SH-SY5Y (cell line): Measurements from ENCODE around the gene ITPKC.

Experiments used
- GATA2 ChIP-seq: IDR thresholded peaks from 2 replicates; pipeline ENCODE4 v1.6.1; 2011; ENCODE audit warnings: mild to moderate bottlenecking, low read depth, low read length
- GATA3 ChIP-seq: IDR thresholded peaks from 2 replicates; pipeline ENCODE4 v1.6.1; 2011; ENCODE audit warnings: low read depth, mild to moderate bottlenecking, low read length, moderate library complexity

GRCh38 chr19:40682431-40682964, 34.4 kb upstream of the ITPKC start:
- TF ChIP-seq GATA3 = no peak
- no peak for TF ChIP-seq GATA2
